H9 (cell line): ENCODE data around the gene TADA3. TPM values are rescaled to one million over a fixed set of nuclear protein-coding genes. Genes with fewer than 3 reads are reported as not detected.

Experiments
- DNase-seq: peaks from one replicate; pipeline ENCODE4 v3.0.0-alpha.2; 2017
- H2AFZ ChIP-seq: one replicate; pipeline ENCODE4 v1.6.1; 2013; ENCODE audit warnings: mild to moderate bottlenecking, low read length, control low read depth, moderate library complexity
- H2AK5ac ChIP-seq: 2 replicates; pipeline ENCODE4 v1.6.1; 2013; ENCODE audit warnings: low read length, control low read depth, mixed read lengths; ENCODE audit not compliant: insufficient read length
- H2BK120ac ChIP-seq: one replicate; pipeline ENCODE4 v1.6.1; 2013; ENCODE audit warnings: low read depth, mild to moderate bottlenecking, low read length, control low read depth, inconsistent platforms; ENCODE audit not compliant: poor library complexity, severe bottlenecking
- H2BK12ac ChIP-seq: 2 replicates; pipeline ENCODE4 v1.6.1; 2013; ENCODE audit warnings: low read length, control low read depth, mixed read lengths, low read depth; ENCODE audit not compliant: insufficient read length
- H2BK15ac ChIP-seq: 2 replicates; pipeline ENCODE4 v1.6.1; 2013; ENCODE audit warnings: low read depth, low read length, control low read depth
- H2BK20ac ChIP-seq: one replicate; pipeline ENCODE4 v1.6.1; 2013; ENCODE audit warnings: low read depth, mild to moderate bottlenecking, low read length, control low read depth, inconsistent platforms; ENCODE audit not compliant: poor library complexity, severe bottlenecking
- H2BK5ac ChIP-seq: 2 replicates; pipeline ENCODE4 v1.6.1; 2013; ENCODE audit warnings: low read length, control low read depth, mixed read lengths; ENCODE audit not compliant: insufficient read length
- H3K14ac ChIP-seq: 2 replicates; pipeline ENCODE4 v1.6.1; 2013; ENCODE audit warnings: low read length, control low read depth; ENCODE audit not compliant: insufficient read depth
- H3K18ac ChIP-seq: 2 replicates; pipeline ENCODE4 v1.6.1; 2013; ENCODE audit warnings: low read depth, mild to moderate bottlenecking, mixed read lengths, low read length, control low read depth; ENCODE audit not compliant: insufficient read length
- H3K23ac ChIP-seq: 2 replicates; pipeline ENCODE4 v1.6.1; 2013; ENCODE audit warnings: low read length, control low read depth, mixed read lengths, low read depth; ENCODE audit not compliant: insufficient read length
- H3K23me2 ChIP-seq: 2 replicates; pipeline ENCODE4 v1.6.1; 2013; ENCODE audit warnings: low read depth, mild to moderate bottlenecking, mixed read lengths, low read length, control low read depth; ENCODE audit not compliant: insufficient read length, poor library complexity, severe bottlenecking
- H3K27ac ChIP-seq: 2 replicates; pipeline ENCODE4 v1.5.1; 2013; ENCODE audit warnings: low read length, control low read depth, mixed read lengths, low read depth; ENCODE audit not compliant: insufficient read length
- H3K27me3 ChIP-seq: 2 replicates; pipeline ENCODE4 v1.6.1; 2013; ENCODE audit warnings: low read length, control low read depth, inconsistent platforms; ENCODE audit not compliant: insufficient read depth
- H3K4ac ChIP-seq: 2 replicates; pipeline ENCODE4 v1.6.1; 2013; ENCODE audit warnings: low read depth, mild to moderate bottlenecking, control low read depth, inconsistent platforms, low read length, moderate library complexity
- H3K4me1 ChIP-seq: 2 replicates; pipeline ENCODE4 v1.6.1; 2013; ENCODE audit warnings: low read length, control low read depth, inconsistent platforms; ENCODE audit not compliant: insufficient read depth
- H3K4me2 ChIP-seq: 2 replicates; pipeline ENCODE4 v1.6.1; 2013; ENCODE audit warnings: low read length, control low read depth, mixed read lengths; ENCODE audit not compliant: insufficient read length, insufficient read depth
- H3K56ac ChIP-seq: 2 replicates; pipeline ENCODE4 v1.6.1; 2013; ENCODE audit warnings: low read depth, mild to moderate bottlenecking, mixed read lengths, low read length, control low read depth; ENCODE audit not compliant: insufficient read length
- H3K79me1 ChIP-seq: 2 replicates; pipeline ENCODE4 v1.6.1; 2013; ENCODE audit warnings: low read depth, mild to moderate bottlenecking, moderate library complexity, low read length, control low read depth, inconsistent platforms; ENCODE audit not compliant: insufficient read depth, poor library complexity, severe bottlenecking
- H3K79me2 ChIP-seq: 2 replicates; pipeline ENCODE4 v1.6.1; 2013; ENCODE audit warnings: low read length, control low read depth, inconsistent platforms; ENCODE audit not compliant: insufficient read depth
- H3K9ac ChIP-seq: 2 replicates; pipeline ENCODE4 v1.6.1; 2013; ENCODE audit warnings: low read length, control low read depth, mixed read lengths; ENCODE audit not compliant: insufficient read length; ENCODE audit errors: extremely low read depth
- H3K9me3 ChIP-seq: one replicate; pipeline ENCODE4 v1.6.1; 2013; ENCODE audit warnings: low read depth, low read length, inconsistent platforms; ENCODE audit not compliant: control insufficient read depth
- H3T11ph ChIP-seq: one replicate; pipeline ENCODE4 v1.6.1; 2013; ENCODE audit warnings: mild to moderate bottlenecking, low read length, control low read depth, inconsistent platforms
- H4K20me1 ChIP-seq: one replicate; pipeline ENCODE4 v1.6.1; 2013; ENCODE audit not compliant: control insufficient read depth, insufficient read length, insufficient read depth
- H4K5ac ChIP-seq: 2 replicates; pipeline ENCODE4 v1.6.1; 2013; ENCODE audit warnings: low read depth, mild to moderate bottlenecking, mixed read lengths, low read length, control low read depth; ENCODE audit not compliant: insufficient read length
- H4K8ac ChIP-seq: replicated peaks from 2 replicates; pipeline ENCODE4 v1.6.1; 2013; ENCODE audit warnings: low read length, control low read depth, mixed read lengths, low read depth; ENCODE audit not compliant: insufficient read length
- H4K91ac ChIP-seq: 2 replicates; pipeline ENCODE4 v1.6.1; 2013; ENCODE audit warnings: low read depth, mild to moderate bottlenecking, moderate library complexity, mixed read lengths, low read length, control low read depth; ENCODE audit not compliant: insufficient read length
- H3K27ac Mint-ChIP-seq, 3 experiments: 2 replicates in 2 of 3; 3 replicates in 1 of 3; pipeline ENCODE4 v1.8.0; 2020 to 2021; ENCODE audit warnings: mixed read lengths in 3 of 3, mild to moderate bottlenecking in 1 of 3, moderate library complexity in 1 of 3
- H3K27me3 Mint-ChIP-seq: 2 replicates; pipeline ENCODE4 v1.8.0; 2021; ENCODE audit warnings: low read depth, mild to moderate bottlenecking, moderate library complexity, mixed read lengths
- H3K36me3 Mint-ChIP-seq, 3 experiments: 2 replicates in 2 of 3; 3 replicates in 1 of 3; pipeline ENCODE4 v1.8.0; 2020 to 2021; ENCODE audit warnings: low read depth in 3 of 3, mixed read lengths in 3 of 3; ENCODE audit not compliant: insufficient read depth in 1 of 3
- H3K4me1 Mint-ChIP-seq, 2 experiments: 2 replicates each; pipeline ENCODE4 v1.8.0; 2020; ENCODE audit warnings: mixed read lengths in 2 of 2
- H3K4me3 Mint-ChIP-seq, 2 experiments: 2 replicates in 1 of 2; 3 replicates in 1 of 2; pipeline ENCODE4 v1.8.0; 2020 to 2021; ENCODE audit warnings: mild to moderate bottlenecking in 2 of 2, mixed read lengths in 2 of 2, moderate library complexity in 1 of 2
- H3K9me3 Mint-ChIP-seq, 2 experiments: 2 replicates in 1 of 2; 3 replicates in 1 of 2; pipeline ENCODE4 v1.8.0; 2020; ENCODE audit warnings: mild to moderate bottlenecking in 2 of 2, mixed read lengths in 2 of 2, moderate library complexity in 1 of 2
- WGBS: extraction: QIAGEN DNeasy Blood & Tissue Kit; methylation state at CpG from one replicate; pipeline ENCODE4 v1.1.7; 2013; ENCODE audit warnings: missing lambda C conversion rate, low lambda C conversion rate, mixed read lengths; ENCODE audit not compliant: insufficient read length; ENCODE audit errors: extremely low coverage; 5-methylcytosine and 5-hydroxymethylcytosine counted together
- total RNA-seq: library from RNA; stranded (reverse); gene quantifications from 2 replicates; pipeline ENCODE4 v1.2.1, GENCODE V29; 2021
- TF ChIP-seq, protein P1 (sequence below): fragments of 200-600 bp; sonication (generic); conservative IDR thresholded peaks from 3 replicates; pipeline ENCODE4 v1.8.0; 2021; ENCODE audit warnings: antibody characterized with exemption, mild to moderate bottlenecking

TADA3 gene
- total RNA-seq, 1 experiment from 2014 or later = 49.8 TPM

DNA sequence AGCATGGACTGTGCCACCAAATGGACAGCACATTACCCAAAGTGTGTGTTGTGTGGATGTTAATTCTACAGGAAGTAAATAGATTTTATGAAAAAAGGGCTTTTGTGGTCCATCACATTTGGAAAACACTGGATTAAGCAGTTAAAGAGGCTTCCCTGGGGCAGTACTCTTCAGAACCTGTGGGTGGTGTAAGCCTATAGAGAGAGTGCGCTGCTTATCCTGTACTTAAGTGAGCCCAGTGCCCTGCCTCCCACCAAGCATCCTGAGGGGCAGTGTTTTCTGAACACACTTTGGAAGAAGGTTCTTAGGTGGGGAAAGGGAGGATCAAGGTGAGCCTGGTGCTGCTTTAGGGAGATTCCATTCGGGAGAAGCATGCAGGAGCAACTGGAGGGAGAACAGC, 28.7 kb upstream of the TADA3 start:
- Histone ChIP-seq H4K8ac (no peak overlapping the region), H3K18ac (no peak overlapping the region), H3K4me2 (no peak overlapping the region), H2AFZ (no peak overlapping the region), H2BK20ac (no peak overlapping the region), H2BK12ac (no peak overlapping the region), H3K27me3 (no peaks in the 10 kb centered on the region), H3K56ac (no peak overlapping the region), H3K9ac (no peak overlapping the region), H3K4ac (no peak overlapping the region), H2BK120ac (no peak overlapping the region), H3K23me2 (no peaks in the 10 kb centered on the region), H2BK15ac (no peak overlapping the region), H4K5ac (no peak overlapping the region), H4K20me1 (no peaks in the 10 kb centered on the region), H3K23ac (no peak overlapping the region), H2BK5ac (no peak overlapping the region), H3K9me3 (no peaks in the 10 kb centered on the region), H2AK5ac (no peak overlapping the region), H4K91ac (no peak overlapping the region), H3K14ac (no peak overlapping the region), H3K4me1 (no peaks in the 10 kb centered on the region), H3K79me2 (no peaks in the 10 kb centered on the region), H3K27ac (no peak overlapping the region), H3T11ph (no peak overlapping the region), H3K79me1 (no peaks in the 10 kb centered on the region)
- Mint-ChIP-seq H3K27me3 (peaks cover 4% of the 10 kb centered on the region), H3K4me1 (peaks cover 14 to 18% of the 10 kb centered on the region in 2 experiments), H3K4me3 (no peak overlapping the region), H3K36me3 (no peaks in the 10 kb centered on the region; a peak in 1 of 7 replicates), H3K27ac (no peak overlapping the region; a peak in 1 of 7 replicates), H3K9me3 (no peaks in the 10 kb centered on the region)
- peak; percentile 55 for DNase-seq
- TF ChIP-seq, protein P1, sequence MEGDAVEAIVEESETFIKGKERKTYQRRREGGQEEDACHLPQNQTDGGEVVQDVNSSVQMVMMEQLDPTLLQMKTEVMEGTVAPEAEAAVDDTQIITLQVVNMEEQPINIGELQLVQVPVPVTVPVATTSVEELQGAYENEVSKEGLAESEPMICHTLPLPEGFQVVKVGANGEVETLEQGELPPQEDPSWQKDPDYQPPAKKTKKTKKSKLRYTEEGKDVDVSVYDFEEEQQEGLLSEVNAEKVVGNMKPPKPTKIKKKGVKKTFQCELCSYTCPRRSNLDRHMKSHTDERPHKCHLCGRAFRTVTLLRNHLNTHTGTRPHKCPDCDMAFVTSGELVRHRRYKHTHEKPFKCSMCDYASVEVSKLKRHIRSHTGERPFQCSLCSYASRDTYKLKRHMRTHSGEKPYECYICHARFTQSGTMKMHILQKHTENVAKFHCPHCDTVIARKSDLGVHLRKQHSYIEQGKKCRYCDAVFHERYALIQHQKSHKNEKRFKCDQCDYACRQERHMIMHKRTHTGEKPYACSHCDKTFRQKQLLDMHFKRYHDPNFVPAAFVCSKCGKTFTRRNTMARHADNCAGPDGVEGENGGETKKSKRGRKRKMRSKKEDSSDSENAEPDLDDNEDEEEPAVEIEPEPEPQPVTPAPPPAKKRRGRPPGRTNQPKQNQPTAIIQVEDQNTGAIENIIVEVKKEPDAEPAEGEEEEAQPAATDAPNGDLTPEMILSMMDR = peak; percentile 67
- WGBS = no CpG with 5 or more reads among the region's 2 CpGs
